Stimulated activated CD8-positive, alpha-beta memory T cell treated with anti-CD3 and anti-CD28 coated beads, Interleukin-7, amount 100 ng/mL, for 48 hours (primary cell): Measurements from ENCODE around the gene RNLS.

ENCODE experiments used
- DNase-seq, 2 donors: peaks; one replicate each; pipeline ENCODE4 v3.0.0-alpha.2; 2020; ENCODE audit warnings: low read depth in 1 of 2; ENCODE audit errors: extremely low read depth in 1 of 2

Gene RNLS

GRCh38 chr10:88440541-88440940 lies 142.6 kb downstream of the RNLS start:
- no peak for DNase-seq

- DNase-seq: no peak
Observed at GRCh38 chr10:88439932-88440331, 143.2 kb downstream of the RNLS start.

GRCh38 chr10:88437411-88437810 lies 145.7 kb downstream of the RNLS start:
- no peak for DNase-seq

- DNase-seq: no peak
Observed at GRCh38 chr10:88433565-88434186, 149.4 kb downstream of the RNLS start.

- DNase-seq: no peak
Observed at GRCh38 chr10:88431103-88431502, 152.0 kb downstream of the RNLS start.

GRCh38 chr10:88428976-88429375 lies 154.1 kb downstream of the RNLS start:
- DNase-seq: no peak

- no peak for DNase-seq
Observed at GRCh38 chr10:88428442-88428841, 154.7 kb downstream of the RNLS start.

GRCh38 chr10:88427024-88427423 lies 156.1 kb downstream of the RNLS start:
- no peak for DNase-seq

GRCh38 chr10:88424881-88425280 lies 158.2 kb downstream of the RNLS start:
- DNase-seq: no peak

- no peak for DNase-seq
Observed at GRCh38 chr10:88423732-88424131, 159.4 kb downstream of the RNLS start.

- no peak for DNase-seq
Observed at GRCh38 chr10:88421590-88421989, 161.5 kb downstream of the RNLS start.

GRCh38 chr10:88418871-88419270 lies 164.2 kb downstream of the RNLS start:
- no peak for DNase-seq

GRCh38 chr10:88417387-88418030 lies 165.6 kb downstream of the RNLS start:
- no peak for DNase-seq

GRCh38 chr10:88416801-88417200 lies 166.3 kb downstream of the RNLS start:
- DNase-seq: no peak

GRCh38 chr10:88415533-88416130 lies 167.5 kb downstream of the RNLS start:
- DNase-seq: no peak

GRCh38 chr10:88413412-88413811 lies 169.7 kb downstream of the RNLS start:
- DNase-seq: no peak

- DNase-seq: no peak
Observed at GRCh38 chr10:88411772-88412349, 171.3 kb downstream of the RNLS start.

GRCh38 chr10:88409824-88410223 lies 173.3 kb downstream of the RNLS start:
- DNase-seq: no peak

GRCh38 chr10:88409236-88409635 lies 173.9 kb downstream of the RNLS start:
- DNase-seq: no peak

GRCh38 chr10:88408096-88408495 lies 175.0 kb downstream of the RNLS start:
- no peak for DNase-seq

- DNase-seq: no peak
Observed at GRCh38 chr10:88404133-88404532, 179.0 kb downstream of the RNLS start.
